GM18867 (cell line): ENCODE measurements around the gene FGGY.

Source experiments
- ATAC-seq: cut with Tn5 transposase; IDR thresholded peaks from one replicate; pipeline ENCODE4 v1.9.1; 2021; ENCODE audit warnings: mild to moderate bottlenecking, moderate library complexity; ENCODE audit not compliant: unreplicated experiment

Gene FGGY

DNA sequence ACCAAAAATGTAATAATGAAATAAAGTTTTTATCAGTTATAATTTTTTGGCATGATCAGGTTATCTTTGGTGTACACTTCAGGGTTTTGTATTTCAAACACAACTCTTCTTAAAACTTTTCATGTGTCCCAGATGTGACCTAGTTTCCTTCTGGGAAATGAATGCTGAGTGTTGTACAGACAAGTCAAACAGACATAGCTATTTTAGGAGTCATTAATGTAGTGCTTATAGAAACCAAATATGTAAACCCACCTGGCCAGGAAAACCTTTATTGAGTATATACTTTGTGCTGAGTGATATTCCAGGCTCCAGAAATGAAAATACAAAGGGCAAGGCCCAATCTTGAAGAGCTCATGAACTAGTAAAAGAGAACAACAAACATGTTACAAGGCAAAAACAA, 491.9 kb downstream of the FGGY start:
- no peak for ATAC-seq

DNA sequence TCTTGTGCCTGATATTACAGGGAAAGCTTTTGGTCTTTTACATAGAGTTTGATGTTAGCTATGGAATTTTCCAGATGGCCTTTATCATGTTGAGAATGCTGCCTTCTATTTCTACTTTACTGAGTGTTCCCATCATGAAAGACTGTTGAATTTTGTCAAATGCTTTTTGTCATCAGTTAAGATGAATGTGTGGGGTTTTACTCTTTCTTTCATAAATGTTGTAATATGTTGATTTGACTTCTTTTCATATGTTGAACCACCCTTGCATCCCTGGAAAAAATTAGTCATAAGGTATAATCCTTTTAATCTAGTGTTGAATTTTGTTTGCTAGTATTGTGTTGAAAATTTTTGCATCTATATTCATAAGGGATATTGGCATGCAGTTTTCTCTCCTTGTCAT, 501.7 kb downstream of the FGGY start:
- ATAC-seq = no peak

DNA sequence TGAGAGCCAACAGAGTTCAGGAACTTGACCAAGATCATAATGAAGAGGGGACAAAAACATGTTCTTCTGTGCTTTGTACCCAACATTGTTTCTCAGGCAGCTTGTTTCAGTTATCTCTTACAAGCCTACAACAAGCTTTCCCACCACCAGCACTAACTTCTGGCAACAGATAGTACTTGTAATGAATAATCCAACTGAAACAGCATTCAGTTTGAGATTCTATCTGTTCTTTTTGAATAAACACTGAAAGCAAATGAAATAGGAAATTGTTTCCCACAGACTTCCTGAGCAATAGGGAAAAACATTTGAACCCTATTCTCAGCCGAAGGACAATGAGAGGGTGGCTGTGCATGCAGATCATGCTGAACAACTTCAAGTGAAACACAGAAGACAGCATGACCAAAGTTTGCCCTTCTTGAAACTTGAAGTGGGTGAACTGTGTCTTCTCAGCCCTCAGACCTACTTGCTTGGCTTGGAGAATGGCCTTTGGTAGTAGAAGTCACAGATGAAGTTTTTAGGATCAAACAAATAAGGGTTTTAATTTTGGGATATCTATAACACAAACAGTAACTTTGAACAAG, 506.7 kb downstream of the FGGY start:
- no peak for ATAC-seq

DNA sequence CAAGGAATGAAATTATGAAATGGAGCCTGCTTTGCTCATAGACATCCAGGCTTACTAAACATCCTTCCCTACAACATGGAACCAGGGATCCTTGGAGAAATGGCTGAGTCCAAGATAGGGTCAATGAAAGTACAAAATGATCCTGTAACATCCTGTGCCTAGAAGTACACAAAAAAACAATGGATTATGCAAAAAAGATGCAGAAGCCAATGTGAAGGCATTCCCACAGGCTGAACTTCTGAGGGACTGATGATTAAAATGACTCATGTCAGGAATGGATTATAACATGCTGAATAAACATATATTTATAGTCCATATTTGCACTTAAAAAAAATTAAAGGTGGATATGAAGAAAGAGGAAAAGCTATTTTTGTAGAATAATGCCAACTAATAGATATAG, 507.4 kb downstream of the FGGY start:
- ATAC-seq = no peak

DNA sequence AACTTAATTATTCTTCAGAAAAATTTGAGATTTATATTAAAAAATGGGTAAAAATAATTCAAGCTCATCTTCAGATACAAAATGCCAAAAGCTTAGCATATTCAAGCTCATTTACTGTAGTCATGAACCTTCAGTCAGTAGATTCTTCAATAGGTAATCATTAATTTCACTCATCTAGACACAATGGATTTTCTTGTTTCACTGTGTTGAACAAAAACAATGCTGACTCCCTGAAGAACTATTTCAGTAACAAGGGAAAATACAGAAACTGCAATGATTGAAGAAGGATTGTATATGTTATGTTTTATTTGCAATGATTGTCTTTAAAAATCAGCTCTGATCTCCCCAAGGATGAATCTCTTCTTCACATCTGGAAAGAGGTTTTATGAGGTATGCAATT, 508.7 kb downstream of the FGGY start:
- ATAC-seq = no peak
